Upper lobe of left lung (tissue), 4 donors: ENCODE data around the gene TEKT5.

Experiments used
- EP300 ChIP-seq, 4 donors: sonication (generic); formaldehyde crosslinking; IDR thresholded peaks; one replicate each; pipeline ENCODE4 v1.5.1; 2017; ENCODE audit warnings: antibody characterized with exemption in 4 of 4, control low read depth in 2 of 4
- POLR2A ChIP-seq, 4 donors: fragments of 450-650 bp; IDR thresholded peaks; one replicate each; pipeline ENCODE4 v1.5.1; 2016 to 2017; ENCODE audit warnings: antibody characterized with exemption in 4 of 4, mild to moderate bottlenecking in 2 of 4
- POLR2AphosphoS5 ChIP-seq, 2 donors: sonication (generic); formaldehyde crosslinking; IDR thresholded peaks; one replicate each; pipeline ENCODE4 v1.5.1; 2017; ENCODE audit warnings: antibody characterized with exemption in 2 of 2
- TF ChIP-seq, protein P1 (sequence below), 6 experiments: fragments of 450-650 bp in 4 of 6; fragments of 200-600 bp in 2 of 6; sonication (generic) in 2 of 6; IDR thresholded peaks; one replicate each; pipeline ENCODE4 v1.5.1; 2016 to 2019; ENCODE audit warnings: antibody characterized with exemption in 6 of 6

DNA sequence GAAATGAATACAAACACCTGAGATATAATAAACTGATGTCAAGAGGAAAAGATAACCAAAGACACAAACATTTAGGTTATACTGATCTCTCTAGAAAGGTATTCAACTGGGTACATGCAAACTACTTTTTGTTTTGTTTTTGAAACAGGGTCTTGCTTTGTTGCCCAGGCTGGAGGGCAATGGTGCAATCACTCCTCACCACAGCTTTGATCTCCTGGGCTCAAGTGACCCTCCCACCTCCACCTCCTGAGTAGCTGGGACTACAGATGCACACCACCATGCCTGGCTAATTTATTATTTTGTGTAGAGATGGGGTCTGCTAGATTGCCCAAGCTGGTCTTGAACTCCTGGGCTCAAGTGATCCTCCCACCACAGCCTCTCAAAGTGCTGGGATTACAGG lies 38.1 kb downstream of the TEKT5 start:
- TF ChIP-seq POLR2A (IDR thresholded peaks at IDR 0.05) (no peak), EP300 (IDR thresholded peaks at IDR 0.05) (no peak), POLR2AphosphoS5 (IDR thresholded peaks at IDR 0.05) (no peak)
- TF ChIP-seq, protein P1, sequence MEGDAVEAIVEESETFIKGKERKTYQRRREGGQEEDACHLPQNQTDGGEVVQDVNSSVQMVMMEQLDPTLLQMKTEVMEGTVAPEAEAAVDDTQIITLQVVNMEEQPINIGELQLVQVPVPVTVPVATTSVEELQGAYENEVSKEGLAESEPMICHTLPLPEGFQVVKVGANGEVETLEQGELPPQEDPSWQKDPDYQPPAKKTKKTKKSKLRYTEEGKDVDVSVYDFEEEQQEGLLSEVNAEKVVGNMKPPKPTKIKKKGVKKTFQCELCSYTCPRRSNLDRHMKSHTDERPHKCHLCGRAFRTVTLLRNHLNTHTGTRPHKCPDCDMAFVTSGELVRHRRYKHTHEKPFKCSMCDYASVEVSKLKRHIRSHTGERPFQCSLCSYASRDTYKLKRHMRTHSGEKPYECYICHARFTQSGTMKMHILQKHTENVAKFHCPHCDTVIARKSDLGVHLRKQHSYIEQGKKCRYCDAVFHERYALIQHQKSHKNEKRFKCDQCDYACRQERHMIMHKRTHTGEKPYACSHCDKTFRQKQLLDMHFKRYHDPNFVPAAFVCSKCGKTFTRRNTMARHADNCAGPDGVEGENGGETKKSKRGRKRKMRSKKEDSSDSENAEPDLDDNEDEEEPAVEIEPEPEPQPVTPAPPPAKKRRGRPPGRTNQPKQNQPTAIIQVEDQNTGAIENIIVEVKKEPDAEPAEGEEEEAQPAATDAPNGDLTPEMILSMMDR (IDR thresholded peaks at IDR 0.05), result no peak
